ENCODE data around the gene SC5D.

The SC5D gene

GRCh38 chr11:121328176-121328966, 35.8 kb downstream of the SC5D start:
- peak in 2 of 3 donors; percentile 8 to 16 for DNase-seq (ENCODE audit: low read depth in 3 of 3, low spot score in 1 of 3)

GRCh38 chr11:121328967-121329679, 36.6 kb downstream of the SC5D start:
- DNase-seq (ENCODE audit: low read depth in 3 of 3, low spot score in 1 of 3) = no peak

- DNase-seq (ENCODE audit: low read depth in 3 of 3, low spot score in 1 of 3) = no peak
Measured at GRCh38 chr11:121329781-121330395, 37.3 kb downstream of the SC5D start.

- no peak for DNase-seq (ENCODE audit: low read depth in 3 of 3, low spot score in 1 of 3)
Measured at GRCh38 chr11:121330614-121331435, 38.3 kb downstream of the SC5D start.

GRCh38 chr11:121334973-121335710, 42.6 kb downstream of the SC5D start:
- DNase-seq (ENCODE audit: low read depth in 3 of 3, low spot score in 1 of 3) = no peak

GRCh38 chr11:121336279-121336937, 43.8 kb downstream of the SC5D start:
- DNase-seq (ENCODE audit: low read depth in 3 of 3, low spot score in 1 of 3) = no peak

- DNase-seq (ENCODE audit: low read depth in 3 of 3, low spot score in 1 of 3) = no peak
Measured at GRCh38 chr11:121337078-121337477, 44.5 kb downstream of the SC5D start.

- DNase-seq (ENCODE audit: low read depth in 3 of 3, low spot score in 1 of 3) = no peak
Measured at GRCh38 chr11:121337740-121338272, 45.2 kb downstream of the SC5D start.

DNA sequence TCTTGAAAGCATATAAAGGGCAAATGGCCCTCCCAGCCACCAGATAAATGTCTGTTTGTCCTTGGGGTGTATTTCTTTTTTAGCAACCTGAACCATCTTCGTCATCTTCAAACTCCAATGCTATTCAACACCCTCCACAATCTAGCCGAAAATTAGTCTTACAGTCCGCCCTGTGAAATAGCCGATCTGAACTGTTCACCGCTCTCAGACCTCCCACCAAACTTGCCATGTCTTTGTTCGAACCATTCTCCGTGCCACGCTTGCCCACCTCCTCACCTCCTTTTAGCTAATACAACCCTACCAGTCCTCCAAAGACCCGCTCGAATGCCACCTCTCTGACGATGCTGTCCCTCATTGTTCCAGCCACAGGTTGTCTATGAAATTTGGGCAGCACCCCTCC, 46.0 kb downstream of the SC5D start:
- DNase-seq (ENCODE audit: low read depth in 3 of 3, low spot score in 1 of 3) = no peak

GRCh38 chr11:121340032-121340580, 47.5 kb downstream of the SC5D start:
- DNase-seq (ENCODE audit: low read depth in 3 of 3, low spot score in 1 of 3) = no peak

DNA sequence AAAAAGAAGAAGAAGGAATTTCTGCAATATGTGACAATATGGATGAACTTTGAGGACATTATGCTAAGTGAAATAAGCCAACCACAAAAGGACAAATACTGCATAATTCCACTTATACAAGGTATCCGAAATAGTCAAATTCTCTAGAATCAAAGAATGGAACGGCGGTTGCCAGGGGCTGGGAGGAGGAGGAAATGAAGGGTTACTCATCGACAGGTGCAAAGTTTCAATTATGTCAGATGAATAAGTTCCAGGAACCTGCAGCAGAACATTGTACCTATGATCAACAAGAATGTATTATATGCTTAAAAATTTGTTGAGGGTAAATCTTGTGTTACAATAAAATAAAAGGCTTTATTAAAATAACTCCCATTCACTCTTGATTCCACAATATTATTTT, 49.0 kb downstream of the SC5D start:
- no peak for DNase-seq (ENCODE audit: low read depth in 3 of 3, low spot score in 1 of 3)

DNA sequence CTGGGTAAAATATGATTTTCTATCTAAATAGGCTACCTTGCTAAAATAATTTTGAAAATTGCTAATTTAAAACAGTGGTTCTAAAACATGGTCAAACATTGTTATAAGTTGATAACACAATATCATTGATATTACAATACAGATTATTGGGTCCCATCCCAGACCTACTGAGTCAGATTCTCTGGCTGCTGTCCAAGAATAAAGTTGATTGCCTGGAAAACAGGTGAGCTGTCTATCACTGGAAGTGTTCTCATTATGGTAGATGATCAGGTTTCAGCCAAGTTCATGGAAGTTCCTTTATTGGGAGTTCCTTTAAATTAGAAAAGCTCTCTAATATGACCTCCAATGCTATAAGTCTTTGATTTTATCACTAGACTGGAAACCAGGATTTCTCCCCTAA, 52.3 kb downstream of the SC5D start:
- DNase-seq (ENCODE audit: low read depth in 3 of 3, low spot score in 1 of 3) = no peak

DNA sequence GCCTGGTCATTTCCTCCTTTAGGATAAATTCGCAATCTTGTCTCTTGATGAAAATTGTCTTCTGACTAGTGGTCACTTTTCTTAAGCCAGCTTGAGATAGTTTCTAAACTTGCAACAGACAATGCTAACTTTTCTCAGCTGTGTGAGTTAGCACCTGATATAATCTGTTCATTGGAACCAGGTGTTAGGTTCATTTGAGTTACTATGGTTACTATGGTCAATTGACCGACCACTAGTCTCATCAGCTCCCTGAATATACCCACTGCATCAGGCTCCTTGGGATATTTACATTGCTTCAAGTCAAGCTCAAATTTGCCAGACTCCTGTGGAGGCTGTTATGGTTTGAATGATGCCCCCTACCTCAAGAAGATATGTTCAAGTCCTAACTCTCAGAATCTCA, 54.5 kb downstream of the SC5D start:
- no peak for DNase-seq (ENCODE audit: low read depth in 3 of 3, low spot score in 1 of 3)

DNA sequence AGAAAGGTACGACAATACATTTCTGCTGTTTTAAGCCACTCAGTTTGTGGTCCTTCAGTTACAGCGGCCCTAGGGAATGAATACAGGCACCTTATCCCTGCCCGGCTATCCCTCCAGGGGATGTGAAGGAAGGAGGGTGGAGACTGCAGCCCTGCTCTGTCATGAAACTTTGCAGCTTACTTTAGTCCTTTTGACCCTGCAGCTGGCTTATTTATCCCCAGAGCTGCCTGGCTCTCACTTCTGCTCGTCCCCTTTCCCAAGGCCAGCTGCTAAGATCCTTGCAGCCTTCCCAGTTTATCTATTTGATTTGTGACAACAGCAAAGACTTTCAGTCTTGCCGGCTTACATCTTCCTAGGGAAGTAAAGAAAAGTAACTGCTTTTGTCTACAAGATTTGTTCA, 55.2 kb downstream of the SC5D start:
- no peak for DNase-seq (ENCODE audit: low read depth in 3 of 3, low spot score in 1 of 3)

DNA sequence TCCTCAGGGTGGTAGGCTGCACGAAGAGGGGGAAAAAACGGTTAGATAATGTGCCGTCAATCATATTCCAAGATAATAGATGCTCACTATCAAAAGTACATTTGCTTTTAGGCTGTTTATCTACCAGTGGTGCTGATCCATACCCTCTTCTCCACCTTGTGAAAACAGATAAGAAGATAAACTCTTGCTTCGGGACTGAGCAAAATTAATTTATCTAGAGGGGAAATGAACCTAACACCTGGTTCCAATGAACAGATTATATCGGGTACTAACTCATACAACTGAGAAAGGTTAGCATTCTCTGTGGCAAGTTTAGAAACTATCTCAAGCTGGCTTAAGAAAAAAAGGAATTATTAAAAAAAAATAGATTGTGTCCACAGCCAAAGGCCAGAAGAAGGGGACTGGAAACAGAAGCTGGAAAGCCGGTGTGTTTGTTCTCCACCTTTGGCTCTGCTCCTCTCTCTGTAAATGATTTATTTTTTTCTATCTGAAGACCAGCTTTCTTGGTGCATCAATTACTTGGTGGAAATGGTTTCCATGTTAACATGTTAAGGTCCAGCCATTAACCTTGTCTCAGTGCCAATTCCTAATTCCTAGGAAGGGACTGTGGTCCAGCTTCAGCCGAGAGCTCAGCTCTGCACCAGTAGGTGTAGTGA, 55.8 kb downstream of the SC5D start:
- no peak for DNase-seq (ENCODE audit: low read depth in 3 of 3, low spot score in 1 of 3)

GRCh38 chr11:121349790-121350189, 57.2 kb downstream of the SC5D start:
- no peak for DNase-seq (ENCODE audit: low read depth in 3 of 3, low spot score in 1 of 3)

DNA sequence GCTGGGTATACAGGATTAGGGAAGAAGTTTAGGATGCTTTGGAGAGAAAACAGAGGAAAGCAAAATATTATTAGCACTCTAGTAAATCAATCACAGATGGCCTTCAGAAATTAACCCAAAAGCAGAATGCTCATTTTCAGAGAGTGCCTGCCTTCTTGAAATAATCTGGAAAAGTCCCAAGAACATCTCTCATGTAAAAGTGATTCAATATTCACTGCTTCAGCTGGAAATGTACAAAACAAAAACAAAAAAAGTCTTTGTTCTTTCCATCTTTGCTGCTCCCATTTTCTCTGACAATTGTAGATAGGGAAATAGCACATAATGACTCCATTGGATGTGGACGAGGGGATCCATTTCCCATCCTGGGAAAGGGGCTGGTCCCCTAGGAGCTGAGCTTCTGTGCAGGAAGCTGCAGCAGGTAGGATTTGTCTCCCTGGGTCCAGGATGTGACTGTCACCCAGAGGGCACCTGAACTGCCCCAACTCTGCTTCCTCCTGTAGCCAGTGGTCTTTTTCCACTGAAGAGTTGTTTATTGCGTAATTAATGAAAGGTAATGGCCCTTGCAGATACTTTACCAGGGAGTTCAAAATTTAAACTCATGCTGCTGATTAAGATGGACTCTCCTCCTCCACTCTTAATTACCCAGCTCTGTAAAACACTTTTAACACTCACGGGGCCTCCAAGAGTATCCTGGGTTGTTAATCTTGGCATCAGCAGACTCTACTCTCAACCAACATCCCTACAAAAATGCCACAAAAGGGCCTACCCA, 57.9 kb downstream of the SC5D start:
- DNase-seq (ENCODE audit: low read depth in 3 of 3, low spot score in 1 of 3) = no peak

DNA sequence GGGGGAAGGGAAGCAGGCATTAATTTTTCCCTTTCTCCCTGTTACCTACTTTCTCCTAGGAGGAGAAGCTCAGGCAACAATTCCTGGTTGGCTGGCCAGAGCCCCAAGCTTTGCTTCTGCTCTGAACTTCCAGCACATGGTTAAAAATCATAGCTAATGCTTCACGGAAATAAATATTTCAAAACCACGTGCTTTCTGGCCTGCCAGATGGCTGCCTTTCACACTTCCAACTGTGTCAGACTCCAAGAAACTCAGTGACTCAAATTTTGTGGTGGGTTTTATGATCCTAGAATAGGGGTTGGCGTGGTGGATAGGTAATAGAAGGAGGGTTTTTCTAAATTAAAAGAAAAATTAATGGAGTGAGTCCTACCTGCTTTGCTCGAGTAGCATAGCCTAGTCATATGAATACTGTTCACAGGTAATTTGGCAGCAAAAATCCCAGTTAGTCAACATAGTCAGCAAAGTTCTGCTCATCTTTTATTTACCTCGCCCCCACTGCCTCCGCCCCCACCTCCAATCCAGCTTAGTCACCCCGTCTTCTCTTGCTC, 58.6 kb downstream of the SC5D start:
- no peak for DNase-seq (ENCODE audit: low read depth in 3 of 3, low spot score in 1 of 3)

Data from stimulated activated CD4-positive, alpha-beta T cell treated with anti-CD3 and anti-CD28 coated beads, TNF-alpha, amount 100 ng/mL, for 1 hour (primary cell).